Limb (tissue), 2 donors: ENCODE results near the gene MPEG1.

Experiments
- DNase-seq, 2 donors: peaks; one replicate each; pipeline ENCODE4 v3.0.0-alpha.2; 2016; ENCODE audit errors: extremely low spot score in 2 of 2

MPEG1 gene

DNA sequence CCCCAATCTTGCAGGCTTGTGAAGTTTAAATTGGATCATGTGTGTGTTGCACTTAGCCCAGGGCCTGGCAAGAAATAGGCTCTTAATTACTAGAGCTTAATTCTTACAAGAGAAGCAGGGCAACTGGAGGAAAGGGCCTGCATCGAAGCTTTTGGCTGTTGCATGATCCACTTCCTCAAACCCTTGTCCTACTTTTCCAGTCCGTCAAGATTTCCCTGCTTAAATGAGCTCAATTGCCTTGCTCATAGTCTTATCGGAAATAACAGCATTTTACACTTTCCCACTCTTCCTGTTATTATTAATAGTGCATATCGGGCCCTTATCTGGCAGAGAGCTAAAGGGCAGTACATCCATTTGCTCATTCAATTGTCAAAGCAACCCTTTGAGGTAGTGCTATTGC, 22.7 kb downstream of the MPEG1 start:
- DNase-seq = no peak

DNA sequence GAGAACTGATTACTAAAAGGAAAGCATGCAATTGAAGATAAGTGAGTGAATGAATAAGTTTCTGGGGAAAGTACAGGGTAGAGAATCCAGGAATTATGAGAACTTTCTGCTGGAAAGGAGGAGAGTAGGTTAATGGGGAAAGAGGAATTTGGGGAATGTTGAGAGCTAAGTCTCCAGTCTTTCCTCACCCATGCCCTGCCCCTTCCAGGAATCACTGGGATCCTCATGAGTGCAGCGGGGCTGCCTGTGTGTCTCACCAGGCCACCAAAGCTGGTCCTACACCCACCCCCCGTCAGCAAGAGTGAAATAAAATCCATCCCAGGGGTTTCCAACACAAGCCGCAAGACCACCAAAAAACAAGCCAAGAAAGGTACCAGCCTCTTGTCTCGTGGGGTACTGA, 23.8 kb downstream of the MPEG1 start:
- no peak for DNase-seq

- peak in 1 of 2 donors; percentile 59 for DNase-seq
Observed at GRCh38 chr11:59187587-59187986, 25.1 kb downstream of the MPEG1 start.

DNA sequence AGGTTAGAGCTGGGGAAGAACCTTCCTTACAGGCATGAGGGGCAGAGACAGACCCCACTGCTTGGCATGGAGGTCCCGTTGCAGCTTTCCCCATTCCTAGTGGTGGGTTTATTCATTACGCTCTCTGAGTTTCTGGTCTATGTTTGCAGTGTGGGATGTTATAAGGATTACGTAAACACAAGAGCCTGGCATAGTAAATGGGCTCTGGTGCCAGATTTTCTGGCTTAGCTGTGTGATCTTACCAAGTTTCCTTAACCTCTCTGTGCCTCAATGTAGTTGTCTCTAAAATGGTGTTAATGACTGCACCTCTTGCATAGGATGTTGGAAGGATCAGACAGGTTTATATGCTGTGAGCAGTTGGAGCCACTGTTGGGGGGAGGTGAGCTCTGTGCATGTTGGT, 25.7 kb downstream of the MPEG1 start:
- DNase-seq = no peak

DNA sequence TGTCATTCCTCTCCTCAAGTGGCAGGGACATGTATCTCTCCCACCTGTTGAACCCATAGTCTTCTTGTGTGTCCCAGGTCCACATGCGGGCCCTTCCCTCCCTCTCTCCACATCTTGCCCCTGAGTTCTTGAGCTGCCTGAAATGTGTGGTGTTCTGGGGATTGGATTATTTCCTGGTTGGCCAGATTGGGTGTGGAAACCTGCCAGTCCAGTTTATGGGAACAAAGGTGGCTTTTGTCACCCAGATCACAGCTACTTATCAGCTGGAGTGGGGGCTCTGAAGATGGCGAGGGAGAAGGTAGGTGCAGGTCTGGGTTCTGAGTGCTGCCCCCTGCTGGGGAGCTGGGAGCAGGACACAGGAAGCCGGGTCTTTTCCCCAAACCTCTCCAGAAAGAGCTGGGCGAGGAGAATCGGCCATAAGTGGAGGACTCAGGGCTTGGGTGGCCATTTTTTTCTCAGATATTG, 26.6 kb downstream of the MPEG1 start:
- peak in 1 of 2 donors; percentile 64 for DNase-seq

DNA sequence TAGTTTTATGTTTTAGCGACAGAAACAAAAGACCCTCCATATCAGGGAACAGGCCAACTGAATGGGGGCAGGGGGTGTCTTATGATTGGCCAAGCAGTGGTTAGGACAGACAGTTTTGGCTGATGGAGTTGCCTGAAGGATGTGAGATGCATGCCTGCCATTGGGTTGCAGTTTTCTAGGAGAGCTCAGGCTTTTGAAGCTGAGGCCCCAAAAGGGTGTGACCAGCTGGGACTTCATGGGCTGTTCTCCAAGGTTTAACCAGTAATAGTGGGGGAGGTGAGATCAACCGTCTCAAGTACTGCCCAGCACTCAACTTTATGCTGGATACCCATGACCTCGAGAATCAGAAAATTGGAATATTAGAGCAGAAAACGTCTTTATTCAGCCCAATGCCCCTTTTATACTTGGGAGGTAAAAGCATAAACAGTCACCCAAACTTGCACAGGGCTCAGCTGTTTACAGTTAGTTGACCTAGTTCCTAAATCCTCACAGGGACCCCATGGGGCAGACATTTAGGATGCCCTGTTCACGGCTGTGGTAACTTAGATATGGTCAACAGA, 27.3 kb downstream of the MPEG1 start:
- DNase-seq = no peak

DNA sequence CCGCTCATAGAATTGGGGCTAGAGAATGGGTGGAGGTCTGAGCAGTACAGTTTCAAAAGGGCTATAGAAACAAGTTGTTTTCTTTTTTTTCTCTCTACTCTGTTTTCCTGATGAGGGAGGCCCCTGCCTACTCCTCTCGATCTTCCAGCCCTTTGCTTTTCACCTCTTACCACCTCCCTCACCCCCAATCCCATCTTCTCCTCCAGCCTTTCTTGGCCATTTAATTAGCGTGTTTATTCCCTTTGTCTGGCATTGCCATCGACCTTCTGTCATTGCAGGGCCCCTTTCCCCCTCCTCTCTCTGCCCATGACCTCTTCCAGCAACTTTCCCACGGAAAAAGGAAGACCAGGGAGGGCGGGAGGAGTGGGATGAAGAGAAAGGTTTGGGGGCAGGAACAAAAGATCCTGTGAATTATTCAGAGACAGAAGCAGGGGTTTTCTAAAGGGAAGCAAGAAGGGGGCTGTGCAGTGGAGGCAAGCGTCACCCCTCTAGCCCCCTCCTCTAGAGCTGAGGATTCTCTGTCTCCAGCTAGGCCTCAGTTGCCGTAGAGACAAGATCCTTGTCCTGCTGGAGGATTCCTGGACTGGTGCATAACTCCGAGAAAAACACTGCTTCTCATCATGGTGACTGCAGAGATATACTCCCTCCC, 27.9 kb downstream of the MPEG1 start:
- DNase-seq = no peak

DNA sequence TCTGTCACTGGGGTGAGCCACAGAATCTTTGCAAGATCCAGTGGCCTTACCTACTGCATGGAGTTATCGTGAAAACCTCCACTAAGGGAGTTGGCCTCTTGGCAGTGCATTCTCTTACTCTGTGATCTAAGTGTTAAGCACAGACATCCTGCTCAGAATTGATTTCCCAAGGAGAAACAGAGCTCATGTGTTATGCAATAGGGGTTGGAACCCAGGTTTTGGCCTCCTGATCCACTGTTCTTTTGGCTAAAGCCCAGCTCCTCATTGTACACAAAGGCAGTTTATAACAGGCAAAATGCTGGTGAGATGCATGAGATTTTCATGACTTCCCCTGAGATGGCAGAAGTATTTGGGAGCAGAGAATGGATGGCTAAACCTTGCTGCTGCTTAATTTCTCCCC, 29.0 kb downstream of the MPEG1 start:
- DNase-seq = no peak

DNA sequence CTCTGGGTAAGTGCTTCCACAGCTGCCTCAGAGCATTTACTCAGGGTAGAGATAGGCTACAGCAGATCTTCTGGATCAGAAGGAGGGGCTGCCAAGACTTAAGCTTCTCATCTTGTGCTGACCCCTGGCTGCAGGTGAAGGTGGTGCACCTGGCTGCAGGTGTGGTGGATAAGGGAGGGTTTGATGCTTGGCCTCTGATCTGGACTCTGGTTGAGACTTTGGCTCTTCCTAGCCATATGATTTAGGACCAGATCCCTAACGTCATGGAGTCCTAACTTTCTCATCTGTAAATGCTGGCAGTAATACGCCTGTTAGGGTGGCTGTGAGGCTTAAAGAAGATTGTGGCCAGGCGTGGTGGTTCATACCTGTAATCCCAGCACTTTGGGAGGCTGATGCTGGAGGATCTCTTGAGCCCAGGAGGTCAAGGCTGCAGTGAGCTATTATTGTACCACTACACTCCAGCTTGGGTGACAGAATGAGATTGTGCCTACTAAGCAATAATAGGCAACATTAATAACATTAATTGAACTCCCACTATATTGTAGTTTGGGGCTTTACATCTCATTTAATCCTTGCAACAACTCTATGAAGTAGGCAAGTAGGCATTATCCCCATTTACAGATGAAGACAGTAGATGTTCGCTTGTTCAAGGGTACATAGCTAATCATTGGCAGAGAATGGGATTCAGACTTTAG, 30.1 kb downstream of the MPEG1 start:
- DNase-seq = no peak

DNA sequence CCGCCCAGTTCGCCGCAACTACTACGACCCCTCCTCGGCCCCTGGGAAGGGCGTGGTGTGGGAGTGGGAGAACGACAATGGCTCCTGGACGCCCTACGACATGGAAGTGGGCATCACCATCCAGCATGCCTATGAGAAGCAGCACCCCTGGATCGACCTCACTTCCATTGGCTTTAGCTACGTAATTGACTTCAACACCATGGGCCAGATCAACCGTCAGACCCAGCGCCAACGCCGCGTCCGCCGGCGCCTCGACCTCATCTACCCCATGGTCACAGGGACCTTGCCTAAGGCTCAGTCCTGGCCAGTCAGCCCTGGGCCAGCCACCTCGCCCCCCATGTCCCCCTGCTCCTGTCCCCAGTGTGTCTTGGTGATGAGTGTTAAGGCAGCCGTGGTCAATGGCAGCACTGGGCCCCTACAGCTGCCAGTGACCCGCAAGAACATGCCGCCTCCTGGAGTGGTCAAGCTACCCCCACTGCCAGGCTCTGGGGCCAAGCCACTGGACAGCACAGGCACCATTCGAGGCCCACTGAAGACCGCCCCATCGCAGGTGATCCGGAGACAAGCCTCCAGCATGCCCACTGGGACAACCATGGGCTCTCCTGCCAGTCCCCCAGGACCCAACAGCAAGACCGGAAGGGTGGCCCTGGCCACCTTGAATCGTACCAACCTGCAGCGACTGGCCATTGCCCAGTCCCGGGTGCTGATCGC, 30.8 kb downstream of the MPEG1 start:
- no peak for DNase-seq

DNA sequence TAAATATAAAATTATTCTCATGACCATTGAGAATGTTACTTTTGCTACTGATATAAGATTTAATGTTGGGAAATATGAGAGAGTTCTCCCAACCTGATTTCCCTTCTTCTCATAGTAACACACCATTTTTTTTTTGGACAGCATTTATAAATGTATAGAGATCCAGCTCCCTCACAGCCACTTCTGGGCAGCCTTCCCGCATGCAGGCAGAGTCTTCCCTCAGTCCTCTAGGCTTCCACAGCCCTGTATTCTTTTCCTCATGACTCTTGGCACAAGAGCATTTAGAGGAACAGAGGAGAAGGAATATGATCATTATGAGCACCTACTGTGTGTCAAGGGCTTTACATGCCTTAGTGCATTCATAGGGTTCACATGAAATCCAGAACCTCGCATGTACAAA, 31.8 kb downstream of the MPEG1 start:
- no peak for DNase-seq

GRCh38 chr11:59180168-59180776, 32.5 kb downstream of the MPEG1 start:
- DNase-seq = no peak

- no peak for DNase-seq
Observed at GRCh38 chr11:59179121-59179520, 33.6 kb downstream of the MPEG1 start.

GRCh38 chr11:59178402-59178801, 34.3 kb downstream of the MPEG1 start:
- no peak for DNase-seq

DNA sequence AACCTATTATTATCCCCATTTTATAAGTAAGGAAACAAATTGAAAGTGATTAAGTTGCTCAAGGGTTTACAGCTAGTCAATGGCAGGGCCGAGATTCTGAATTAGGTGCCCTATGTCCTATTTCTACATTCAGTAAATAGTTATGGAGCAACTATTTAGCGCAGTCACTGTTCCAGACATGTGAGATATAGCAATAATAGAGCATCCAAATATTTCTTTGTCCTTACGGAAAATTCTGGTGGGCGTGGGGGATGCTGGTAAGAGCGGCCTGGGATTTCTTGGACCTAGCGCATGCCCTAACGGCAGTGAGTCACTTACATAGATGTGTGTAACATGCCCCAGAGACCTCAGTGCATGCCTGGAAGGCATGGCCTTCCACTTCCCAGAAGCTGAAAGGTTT, 36.4 kb downstream of the MPEG1 start:
- no peak for DNase-seq

GRCh38 chr11:59175091-59175501, 37.6 kb downstream of the MPEG1 start:
- no peak for DNase-seq

- DNase-seq = no peak
Observed at GRCh38 chr11:59174664-59175033, 38.1 kb downstream of the MPEG1 start.

- no peak for DNase-seq
Observed at GRCh38 chr11:59173964-59174663, 38.6 kb downstream of the MPEG1 start.

DNA sequence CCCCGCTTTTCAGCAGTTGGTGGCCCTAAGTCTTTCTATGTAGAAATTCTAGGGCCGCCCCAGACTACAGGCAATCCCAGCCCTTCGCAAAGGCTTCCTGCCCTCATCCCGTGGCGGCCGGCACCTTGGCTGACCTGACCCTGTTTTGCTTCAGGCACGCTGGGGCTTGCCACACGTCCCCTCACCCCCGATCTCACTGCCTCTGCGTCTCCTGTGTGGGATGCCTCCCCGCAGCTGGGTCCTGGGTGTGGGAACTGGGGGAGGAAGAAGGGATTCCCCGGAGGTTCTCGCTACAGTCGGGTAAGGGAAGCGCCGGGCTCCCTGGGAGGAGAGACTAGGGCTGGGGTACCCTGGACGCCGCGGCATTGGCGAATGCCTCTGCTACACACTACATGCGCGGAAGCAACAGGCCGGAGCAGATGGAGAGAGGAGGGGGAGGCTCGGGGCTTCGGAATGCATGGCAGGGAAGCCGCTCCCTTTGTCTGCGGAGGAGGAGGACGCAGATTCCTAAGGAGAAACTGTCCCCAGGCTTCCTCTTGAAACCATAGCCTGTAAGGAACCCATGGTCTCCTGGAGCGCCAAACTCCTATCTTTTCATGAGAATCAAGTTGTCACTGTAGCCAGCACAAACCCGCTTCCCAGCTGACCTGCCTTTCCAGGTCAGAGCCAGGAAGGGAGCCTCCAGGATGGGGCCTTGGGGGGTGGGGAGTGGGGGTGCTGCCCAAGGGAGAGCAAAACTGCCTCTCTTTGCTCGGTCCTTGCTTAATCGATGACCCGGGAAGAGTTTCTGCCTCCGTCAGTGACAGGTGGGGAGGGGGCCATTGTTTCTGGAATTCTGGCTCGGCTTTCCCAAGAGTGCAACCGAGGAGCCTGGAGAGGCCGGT, 39.4 kb downstream of the MPEG1 start:
- DNase-seq = peak in 1 of 2 donors; percentile 75

- peak in 1 of 2 donors; percentile 59 for DNase-seq
Observed at GRCh38 chr11:59172345-59173079, 40.2 kb downstream of the MPEG1 start.
